CD4-positive, alpha-beta T cell treated with Interleukin-6 at 100 ng/mL for 8 hours (primary cell): Measurements from ENCODE around the gene CDC5L.

Experiments
- DNase-seq: peaks from one replicate; pipeline ENCODE4 v3.0.0-alpha.2; 2020; ENCODE audit warnings: mixed read lengths, low spot score

The CDC5L gene

DNA sequence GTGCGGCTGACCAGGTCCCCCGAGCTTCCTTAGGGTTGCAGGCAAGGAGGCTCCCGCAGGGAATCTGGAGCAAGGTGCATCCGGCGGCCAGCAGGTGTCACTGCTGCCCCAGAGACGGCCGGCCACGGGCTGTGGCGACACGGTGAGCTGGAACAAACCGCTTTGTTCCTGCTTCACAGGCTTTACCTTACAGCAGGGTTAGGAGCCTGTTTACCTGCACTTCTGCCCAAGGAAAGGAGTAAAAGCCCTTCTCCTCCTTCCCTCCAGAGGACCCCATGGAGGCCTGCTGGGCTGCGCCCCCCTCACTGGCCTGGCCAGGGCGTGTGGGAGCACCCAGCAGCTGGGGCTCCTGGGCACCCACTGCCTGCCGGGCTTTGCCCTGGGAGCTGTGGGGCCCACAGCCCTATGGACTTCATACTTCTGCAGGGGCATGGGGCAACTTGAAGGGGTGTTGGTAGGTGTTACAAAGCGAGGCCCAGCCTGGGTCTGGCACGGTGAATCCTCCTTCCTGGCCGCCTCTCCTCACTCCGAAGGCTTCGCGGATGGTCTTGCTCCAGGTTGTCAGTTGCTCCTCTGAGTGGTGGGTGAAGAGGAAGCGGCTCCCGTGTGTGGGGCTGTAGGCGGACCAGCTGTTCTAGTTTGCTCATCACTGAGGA lies 88.4 kb downstream of the CDC5L start:
- peak; percentile 66 for DNase-seq

DNA sequence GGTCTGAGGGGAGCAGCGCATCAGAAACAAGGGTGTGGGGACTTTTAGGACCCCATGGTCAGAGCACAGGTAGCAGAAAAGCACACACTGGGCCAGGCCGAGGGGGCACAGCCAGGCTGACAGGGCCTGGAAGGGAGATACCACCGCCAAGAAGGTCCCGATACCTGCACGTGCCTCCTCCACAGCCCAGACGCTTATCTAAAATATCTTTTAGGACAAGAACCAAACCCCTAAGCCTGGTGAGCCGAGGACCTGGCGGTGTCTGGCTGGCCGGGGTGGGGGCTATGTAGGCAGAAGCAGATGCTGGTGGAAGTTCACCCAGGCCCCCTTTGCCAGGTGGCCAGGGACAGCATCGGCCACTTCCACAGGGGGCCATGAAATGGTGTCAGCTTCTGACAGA lies 89.3 kb downstream of the CDC5L start:
- no peak for DNase-seq

DNA sequence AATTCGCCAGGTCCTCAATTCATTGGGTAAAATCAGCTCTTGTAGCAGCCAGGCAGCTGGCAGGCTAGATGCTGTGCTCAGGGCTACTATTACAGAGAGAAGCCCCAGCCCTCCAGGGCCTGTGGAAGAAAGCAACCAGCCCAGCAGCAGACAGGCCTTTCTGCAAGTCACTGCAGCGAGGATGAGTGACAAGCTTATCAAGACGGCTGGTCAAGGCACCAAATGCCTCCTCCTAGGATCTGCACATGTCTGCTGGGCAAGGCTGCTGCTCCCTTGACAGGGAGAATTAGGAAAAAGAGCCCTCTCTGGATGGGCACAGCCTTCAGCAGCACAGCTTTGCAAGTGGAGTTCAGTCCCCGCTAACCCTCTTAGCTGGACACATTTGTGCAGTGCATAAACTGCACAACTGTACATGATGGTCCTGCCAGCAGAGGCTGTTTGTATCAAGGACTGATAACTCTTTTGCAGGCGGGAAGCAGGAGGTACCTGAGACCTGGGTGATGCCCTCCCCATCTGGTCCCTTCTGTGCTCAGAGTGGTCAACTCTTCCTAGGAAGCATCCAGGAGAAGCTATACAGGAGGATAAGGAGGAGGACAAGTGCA lies 89.9 kb downstream of the CDC5L start:
- DNase-seq = no peak

DNA sequence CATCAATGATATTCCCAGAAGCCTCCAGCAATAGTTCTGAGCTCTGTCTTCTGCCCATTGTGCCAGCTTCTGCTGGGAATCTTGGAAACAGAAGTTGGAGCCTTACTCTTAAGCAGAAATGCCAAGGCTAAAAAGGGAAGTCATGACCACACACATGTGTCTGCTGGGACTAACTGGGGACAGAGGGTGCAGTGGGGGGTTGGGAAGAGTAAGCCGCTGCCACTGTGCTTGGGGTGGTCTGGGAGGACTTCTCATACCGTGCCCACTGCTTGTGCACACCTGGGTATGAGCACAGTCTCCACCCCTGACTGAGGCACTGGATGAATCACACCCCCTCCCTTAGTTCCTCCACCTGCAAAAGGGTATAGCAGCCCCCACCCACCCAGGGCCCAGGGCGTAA lies 90.7 kb downstream of the CDC5L start:
- DNase-seq = no peak

DNA sequence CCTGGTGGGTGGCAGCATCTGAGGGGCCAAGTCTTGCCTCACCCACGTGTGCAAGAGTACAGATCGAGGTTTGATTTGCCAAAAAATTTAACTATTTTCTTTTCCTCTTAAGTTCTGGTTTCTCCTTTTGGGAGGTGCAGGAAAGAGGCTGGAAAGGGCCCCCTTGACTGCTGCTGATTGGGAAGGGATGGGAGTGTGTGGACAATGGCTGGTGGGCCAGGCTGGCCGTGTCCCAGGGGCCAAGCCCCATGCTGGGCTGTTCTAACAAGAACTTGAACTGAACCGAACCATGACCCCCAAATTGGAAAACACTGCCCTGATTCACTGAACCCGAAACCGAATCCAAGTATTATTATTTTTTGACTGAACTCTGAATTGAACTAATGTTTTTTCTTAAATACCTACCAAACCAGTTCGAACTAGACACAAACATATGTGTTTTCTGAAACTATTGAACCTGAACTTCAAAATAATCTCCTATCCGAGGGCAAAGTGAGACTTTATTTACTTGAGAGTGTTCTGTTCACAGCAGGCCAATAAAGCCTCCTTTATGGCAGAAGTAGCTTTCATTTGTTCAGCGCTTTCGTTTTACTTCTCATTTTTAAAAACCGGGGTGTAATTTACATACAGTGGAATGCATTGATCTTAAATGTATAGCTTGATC lies 91.2 kb downstream of the CDC5L start:
- no peak for DNase-seq

DNA sequence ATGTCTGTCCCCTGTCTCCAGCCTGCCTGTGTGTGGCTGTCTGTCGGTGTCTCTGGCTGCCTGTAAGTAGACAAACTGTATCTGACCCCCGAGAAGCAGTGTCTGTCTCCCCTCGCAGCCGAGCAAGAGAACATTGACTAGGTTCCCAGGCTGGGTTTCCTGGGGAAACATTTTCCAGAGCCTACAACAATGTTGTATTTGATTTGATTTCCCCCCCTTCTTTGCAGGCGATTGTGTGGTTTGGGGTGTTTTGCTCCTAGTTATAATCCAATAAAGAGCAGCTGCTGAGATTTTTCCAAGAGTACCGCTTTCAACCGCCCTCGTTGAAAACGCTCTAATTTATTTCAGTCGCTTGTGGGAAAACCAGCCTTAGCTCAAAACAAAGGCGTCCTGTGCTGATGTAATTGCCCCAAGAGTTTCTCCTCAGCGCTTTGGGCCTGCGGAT lies 92.6 kb downstream of the CDC5L start:
- no peak for DNase-seq

DNA sequence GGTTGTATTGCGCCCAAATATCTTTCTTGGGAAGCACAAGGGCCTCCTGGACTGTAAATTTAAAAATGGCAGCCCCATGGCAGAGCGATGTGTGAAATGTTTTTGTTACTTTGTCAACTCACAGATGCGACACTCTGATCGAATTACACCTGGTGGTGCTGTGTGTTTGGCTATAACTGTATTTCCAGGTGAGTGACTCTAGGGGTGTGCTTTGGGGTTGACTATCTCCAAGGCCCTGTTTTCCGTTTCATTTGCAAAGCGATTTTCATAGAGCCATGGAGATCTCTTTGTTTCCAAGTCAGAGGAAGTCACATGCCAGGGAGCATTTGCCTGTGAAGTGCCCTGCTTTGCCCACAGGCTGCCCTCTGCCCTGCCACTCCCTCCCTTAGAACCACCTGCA lies 93.5 kb downstream of the CDC5L start:
- DNase-seq = no peak

DNA sequence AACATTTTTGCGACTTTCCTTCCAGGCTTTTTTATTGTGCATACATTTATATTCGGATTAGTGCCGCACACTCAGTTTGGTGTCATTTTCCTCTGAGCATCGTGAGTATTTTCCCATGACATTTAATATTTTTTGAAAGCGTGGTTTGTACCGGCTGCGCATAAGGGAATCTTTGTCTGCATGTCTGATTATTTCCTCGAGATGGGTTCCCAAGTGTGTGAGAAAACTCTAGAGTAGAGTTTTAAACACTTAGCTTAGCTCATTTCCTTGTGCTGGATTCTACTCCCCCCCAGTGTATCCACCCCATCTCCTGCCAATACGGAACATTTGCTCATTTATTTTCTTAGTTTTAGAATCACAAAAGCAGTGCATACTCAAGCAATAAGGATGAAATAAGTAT lies 94.3 kb downstream of the CDC5L start:
- no peak for DNase-seq

DNA sequence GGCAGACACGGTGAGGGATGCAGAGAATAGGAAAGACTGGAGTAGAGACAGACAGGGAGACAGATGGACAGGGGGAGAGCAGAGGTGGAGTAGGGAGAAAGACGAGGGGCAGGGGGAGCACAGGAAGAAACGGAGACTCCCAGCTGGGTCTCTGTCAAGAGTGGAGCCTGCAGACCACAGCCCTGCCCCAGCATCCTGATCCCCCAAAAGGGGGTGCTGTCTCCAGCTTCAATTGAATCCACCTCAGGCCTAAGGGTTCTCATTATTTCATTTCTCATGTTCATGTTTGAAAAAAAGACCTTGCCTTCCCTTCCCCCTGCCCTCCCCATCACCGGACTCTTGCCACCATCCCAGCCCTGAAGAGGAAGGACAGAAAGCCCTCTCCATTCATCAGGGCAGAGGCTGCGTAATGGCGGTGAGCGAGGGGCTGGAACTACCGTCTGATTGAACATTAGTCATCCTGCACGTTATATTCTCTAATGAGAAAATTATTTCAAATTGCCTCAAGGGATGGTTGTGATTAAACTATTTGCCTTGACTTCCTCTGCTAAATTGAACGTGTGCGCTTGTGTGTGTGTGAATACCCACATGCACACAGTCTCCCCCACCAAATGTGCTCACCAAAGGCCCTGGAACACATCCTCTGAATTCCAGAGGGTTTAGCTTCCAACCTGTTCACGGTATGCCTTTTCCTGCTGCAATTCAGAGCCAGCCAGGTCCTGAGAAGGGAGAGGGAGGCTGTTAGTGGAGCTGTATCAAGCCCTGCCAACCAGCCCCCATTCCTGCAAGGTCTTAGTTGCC lies 98.3 kb downstream of the CDC5L start:
- no peak for DNase-seq

DNA sequence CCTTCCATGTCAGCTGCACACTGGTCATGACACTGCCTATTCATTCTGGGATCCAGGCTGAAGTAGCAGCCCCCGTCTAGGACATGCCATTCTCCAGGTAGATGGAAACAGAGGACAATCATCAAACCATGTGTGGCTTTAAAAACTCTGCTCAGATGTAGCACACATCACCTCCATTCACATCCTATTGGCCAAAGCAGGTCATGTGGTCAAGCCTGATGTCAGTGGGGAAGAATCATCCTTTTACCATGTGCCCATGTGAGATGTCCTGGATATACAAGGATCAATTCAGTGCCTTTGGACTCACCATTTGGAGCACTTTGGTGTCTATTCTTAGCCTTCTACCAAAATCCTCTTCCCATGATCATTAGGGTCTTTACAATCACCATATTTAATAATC lies 99.5 kb downstream of the CDC5L start:
- no peak for DNase-seq

DNA sequence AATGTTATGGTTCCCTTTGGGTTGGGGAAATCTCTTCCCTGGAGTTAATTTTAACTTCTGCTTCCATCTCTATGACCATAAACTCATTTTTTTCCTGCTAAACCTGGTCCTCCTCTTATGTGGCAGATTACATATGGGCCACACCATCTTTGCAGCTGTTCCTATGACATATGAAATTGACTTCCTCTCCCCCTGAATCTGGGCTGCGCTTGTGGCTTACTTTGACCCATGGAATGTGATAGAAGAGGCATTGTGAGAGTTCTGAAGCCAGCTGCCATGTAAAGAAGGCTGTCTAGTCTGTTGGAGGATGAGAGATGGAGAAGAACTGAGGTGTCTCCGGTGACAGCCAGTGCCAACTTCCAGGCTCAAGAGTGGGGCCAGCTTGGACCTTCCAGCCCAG lies 100.1 kb downstream of the CDC5L start:
- DNase-seq = no peak

DNA sequence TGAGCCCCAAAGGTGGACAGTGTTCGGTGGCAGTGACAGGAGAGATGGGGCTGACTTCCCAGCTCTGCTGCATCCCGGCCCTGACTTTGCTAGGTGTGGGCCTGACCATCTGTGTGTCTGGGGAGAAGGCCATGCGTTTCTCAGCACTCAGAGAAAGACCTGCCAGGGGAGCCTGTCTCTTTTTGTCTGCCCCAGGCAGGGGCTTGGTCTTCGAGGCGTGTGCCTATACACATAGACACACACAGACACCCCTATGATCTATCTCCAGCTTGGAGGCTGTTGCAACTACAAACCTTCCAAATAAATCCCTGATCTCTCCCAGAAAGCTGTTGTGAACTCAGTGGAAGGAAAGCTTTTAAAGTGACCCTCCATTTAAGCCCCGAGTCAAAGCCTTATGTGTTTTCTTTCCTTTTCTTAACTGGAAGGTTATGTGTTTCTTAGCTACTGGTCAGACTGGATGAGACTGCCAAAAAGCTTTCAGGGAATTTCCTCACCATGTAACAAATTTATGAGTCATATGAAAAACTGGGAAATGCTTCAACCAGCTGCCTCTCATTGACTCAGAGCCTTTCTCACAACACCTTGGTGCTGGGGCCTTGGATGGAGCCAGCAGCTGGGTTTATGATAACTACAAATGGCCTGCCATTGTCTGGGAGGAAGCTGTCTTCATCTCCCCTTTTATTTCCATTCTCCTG lies 102.6 kb downstream of the CDC5L start:
- DNase-seq = no peak

DNA sequence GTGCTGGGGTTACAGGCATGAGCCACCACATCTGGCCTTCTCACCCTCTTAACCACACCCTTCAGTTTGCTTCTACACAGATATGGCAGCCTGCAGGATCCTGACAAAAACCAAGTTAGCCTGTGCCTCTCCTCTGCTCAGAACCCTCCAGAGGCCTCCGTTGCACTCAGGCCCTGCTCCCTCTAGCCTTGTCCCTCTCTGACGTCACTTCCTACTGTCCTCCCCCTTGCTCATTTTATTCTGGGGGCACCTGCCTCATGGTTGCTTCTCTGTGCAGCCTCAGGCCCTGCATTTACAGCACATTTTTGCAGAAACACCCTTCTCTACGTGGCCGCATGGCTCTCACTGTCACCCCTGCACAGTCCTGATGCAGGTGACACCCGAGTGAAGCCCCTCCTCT lies 105.6 kb downstream of the CDC5L start:
- no peak for DNase-seq

DNA sequence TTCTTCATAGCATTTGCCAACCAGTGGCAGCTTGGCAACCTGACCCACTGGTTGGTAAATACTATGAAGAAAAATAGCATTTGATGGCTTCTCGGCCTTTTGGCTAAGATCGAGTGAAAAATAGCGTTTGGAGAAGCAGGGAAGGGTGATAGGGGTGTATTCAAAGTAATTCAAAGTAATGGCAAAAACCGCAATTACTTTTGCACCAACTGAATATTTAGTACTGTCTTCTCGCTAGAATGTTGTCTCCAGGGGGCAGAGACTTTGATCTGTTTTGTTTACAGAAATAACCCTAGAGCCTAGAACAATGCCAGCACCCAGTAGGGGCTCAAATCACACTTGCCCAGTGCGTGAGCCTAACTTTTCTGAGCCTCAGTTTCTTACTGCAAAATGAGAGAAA lies 106.1 kb downstream of the CDC5L start:
- no peak for DNase-seq

DNA sequence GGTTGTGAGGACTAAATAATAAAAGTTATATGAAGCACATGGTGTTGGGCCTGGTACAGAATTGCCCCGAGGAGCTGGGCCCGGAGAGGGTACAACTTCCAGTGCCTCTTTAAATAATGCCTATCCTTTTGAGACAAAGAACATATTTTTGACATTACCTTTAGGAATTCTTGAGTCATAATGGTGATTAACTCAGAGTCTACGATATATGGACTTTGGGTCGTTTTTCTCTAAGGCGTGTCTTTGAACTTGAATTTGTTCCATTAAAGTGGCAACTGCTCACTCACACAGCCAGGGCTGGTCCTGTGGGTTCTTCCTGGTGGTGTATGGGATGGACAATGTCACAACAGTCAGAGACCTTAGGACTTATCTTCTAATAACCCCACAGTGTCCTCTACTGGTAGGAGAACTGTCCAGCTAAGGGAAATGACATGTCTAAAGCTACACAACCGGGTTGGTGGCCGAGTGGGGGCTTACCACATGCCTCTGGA lies 106.5 kb downstream of the CDC5L start:
- DNase-seq = no peak

DNA sequence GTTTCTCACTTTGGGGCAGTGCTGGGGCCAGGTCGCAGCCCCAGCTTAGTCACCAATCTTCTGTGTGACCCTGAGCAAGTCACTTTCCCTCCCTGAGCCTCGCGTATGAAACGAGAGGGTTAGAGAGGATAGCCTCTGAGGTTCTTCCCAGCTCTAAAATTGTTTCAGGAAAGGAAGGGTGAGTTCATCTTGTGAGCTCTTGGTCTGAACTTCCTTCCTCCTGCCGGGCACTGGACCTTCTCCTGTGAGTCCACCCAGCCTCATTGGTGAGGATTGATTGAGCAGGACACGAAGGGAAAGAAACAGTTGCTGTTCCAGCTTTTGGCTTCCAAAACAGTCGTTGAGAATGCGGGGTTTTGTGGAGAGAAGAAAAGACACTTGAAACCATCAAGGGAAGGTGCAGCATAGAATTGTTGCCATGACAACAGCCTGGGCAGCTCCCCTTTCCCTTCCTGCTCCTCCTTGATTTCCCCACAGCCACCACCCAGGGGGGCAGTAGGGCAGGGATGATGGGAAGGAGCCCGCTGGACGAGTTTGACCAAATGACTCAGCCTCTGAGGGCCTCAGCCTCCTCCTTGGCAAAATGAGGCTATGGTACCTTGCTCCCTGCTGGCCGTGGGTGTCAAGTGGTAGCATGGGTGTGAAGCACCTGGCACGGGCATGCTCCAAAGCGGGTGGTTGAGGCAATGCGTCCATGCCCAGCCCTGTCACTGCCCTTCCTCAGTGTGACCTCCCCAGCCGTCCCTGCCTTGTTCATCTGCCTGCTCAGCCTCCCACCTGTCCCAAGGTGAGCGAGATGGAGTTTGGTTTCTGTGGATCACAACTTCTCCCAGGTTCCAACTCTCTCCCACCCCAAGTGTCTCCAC lies 107.8 kb downstream of the CDC5L start:
- DNase-seq = no peak

DNA sequence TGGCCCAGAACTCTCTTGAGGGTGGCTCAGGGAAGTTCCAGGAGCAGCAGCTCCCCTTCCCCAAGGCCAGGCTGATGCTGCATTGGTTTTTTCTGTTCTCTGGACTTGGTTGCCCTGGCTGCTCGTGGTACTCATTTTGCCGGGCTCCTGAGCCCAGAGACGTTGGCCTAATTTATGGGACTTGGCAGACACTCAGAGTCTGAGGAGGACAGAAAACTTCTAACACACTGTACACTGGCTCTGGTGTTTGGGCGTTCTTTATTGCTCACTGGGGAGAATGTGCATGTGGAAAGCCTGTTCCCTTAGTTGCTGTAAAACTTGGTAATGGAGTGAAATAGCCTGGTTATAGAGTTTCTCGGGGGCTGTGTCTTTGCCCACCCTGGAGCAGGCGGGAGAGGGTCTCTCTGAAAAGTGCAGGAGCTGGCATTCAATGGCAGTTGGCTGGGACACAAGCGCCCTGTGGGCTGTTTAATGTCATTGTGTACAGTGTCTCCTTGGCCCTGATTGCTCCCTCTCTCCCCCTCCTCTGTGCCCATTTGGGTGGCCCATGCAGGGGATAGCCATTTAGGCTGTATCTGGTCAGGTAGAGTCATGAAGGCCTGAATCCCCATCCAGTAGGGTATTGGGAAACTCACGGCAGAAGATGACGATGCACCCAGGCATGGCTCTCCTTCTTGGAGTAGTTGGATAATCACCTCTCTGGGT lies 109.3 kb downstream of the CDC5L start:
- DNase-seq = no peak

DNA sequence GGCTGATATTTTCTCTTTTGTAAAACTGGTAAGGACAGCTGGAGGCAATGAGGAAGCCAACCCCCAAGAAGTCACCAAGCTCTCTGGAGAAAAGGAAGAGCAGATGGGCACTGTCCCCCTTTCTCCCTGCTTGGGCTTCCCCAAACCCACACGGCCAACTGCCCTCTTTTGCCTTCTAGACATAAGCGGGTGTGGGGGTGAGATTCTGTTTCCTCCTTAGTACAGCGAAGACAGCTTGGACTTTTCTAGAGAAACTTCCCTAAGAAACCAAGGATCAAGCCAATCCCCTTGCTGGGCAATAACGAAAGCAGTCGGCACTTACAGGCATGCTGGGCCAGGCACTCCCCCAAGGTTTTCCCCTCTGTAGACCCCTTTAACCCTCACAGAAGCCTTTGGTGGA lies 110.3 kb downstream of the CDC5L start:
- DNase-seq = no peak

DNA sequence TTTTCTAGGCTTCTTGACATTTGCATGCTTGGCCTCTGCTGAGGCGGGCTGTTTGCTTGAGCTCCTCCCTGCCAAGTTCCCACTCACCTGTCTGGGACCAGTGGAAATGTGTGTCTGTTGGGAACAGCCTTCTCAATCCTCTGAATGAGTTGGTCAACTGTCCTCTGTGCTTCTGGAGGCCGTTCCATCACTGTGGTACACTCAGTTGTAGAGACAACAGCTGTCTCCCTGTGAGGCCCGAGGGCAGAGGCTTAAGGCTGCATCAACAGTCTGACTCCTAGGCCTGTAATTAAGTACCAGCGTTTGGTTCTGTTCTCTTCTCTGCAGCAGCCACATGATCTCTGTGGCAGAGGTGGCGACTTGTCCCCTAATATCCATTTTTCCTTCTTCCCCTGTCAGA lies 110.9 kb downstream of the CDC5L start:
- no peak for DNase-seq

DNA sequence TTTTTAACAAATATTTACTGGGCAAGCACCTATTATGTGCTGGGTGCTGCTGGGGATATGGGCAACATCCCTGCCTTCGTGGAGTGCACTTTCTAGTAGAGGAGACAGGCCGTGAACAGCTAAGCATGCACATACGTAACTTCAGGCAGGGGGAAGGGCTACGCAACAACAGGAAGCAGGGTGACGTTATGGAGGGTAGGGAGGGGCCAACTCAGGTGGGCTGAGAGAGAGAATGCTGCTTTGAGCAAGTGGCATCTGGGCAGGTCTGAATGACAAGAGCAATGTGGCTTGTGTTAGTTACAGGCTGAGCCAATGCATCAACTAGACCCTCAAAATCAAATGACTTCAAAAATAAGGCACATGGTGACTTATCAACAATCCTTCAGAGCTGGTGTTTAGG lies 112.1 kb downstream of the CDC5L start:
- no peak for DNase-seq
